Measurements from ENCODE around the gene CRY1.

DNA sequence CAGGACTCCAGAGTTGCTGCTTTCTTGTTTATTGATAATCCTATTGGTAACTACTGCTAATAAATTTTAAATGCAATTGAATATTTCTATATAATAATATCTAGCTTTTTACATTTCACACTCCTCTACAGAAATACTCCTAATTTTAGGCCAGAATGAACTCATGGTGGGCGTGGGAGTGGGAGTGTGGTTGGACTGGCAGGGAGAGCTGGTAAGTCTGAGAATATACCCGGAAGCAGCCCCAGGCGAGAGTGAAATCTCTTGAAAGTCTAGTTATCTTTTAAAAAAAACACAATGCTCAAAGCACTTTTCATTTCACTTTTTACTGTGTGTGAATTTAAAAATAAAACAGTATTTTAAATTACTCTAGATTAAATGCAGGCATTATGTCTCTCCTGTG, 132.9 kb downstream of the CRY1 start:
- TF ChIP-seq POLR2A (IDR thresholded peaks at IDR 0.05): no peak
- TF ChIP-seq, protein P1, sequence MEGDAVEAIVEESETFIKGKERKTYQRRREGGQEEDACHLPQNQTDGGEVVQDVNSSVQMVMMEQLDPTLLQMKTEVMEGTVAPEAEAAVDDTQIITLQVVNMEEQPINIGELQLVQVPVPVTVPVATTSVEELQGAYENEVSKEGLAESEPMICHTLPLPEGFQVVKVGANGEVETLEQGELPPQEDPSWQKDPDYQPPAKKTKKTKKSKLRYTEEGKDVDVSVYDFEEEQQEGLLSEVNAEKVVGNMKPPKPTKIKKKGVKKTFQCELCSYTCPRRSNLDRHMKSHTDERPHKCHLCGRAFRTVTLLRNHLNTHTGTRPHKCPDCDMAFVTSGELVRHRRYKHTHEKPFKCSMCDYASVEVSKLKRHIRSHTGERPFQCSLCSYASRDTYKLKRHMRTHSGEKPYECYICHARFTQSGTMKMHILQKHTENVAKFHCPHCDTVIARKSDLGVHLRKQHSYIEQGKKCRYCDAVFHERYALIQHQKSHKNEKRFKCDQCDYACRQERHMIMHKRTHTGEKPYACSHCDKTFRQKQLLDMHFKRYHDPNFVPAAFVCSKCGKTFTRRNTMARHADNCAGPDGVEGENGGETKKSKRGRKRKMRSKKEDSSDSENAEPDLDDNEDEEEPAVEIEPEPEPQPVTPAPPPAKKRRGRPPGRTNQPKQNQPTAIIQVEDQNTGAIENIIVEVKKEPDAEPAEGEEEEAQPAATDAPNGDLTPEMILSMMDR (IDR thresholded peaks at IDR 0.05): no peak
- no peak for TF ChIP-seq POLR2AphosphoS5 (IDR thresholded peaks at IDR 0.05)
